ENCODE results near the gene CNST.
"Not testable (repeated sequence)": the region's sequence is repeated elsewhere in the genome, so short reads cannot be mapped to it uniquely, and the experiment has no call there.

Gene CNST

DNA sequence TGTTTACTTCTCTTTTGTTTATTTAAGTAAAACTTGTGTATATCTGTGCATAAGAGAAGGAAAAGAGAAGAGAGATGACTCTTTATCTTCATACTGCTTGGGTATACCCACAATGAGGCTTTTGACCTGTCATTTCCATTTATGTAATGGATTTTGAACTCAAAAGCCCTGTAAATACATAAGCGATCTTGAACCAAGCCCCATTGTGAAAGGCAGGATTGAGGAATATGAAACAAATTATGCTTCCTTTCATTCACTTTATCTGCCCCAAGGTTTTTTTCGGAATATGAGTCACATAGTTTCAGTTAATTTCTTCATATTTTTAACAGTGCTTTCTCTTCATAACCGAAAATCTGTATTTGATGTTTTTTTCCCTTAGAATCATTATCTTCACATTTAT, 21.4 kb downstream of the CNST start:
- DNase-seq = peak; percentile 61

DNA sequence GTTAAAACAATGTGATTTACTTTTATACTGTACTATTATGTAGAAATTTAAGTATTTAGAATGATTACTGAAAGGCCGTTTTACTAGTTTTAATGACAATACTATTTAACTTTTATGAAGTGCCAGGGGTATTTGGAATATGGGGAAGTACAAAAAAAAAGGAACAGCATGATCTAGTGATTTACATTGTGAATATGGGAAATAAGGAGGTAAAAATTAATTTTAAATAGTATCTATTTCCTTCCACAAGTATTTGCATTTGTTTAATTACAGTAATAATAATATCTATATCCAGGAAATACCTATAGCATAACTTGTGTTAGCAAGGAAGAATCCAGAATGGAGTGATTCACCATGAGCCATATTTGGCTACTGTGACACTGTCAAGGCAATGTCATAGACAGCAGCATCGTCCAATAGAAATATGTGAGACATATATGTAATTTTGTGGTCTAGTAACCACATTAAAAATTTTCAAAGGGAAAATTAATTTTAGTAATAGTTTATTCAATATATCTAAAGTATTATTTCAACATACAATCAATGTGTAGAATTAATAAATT, 22.0 kb downstream of the CNST start:
- peak; percentile 89 for DNase-seq

DNA sequence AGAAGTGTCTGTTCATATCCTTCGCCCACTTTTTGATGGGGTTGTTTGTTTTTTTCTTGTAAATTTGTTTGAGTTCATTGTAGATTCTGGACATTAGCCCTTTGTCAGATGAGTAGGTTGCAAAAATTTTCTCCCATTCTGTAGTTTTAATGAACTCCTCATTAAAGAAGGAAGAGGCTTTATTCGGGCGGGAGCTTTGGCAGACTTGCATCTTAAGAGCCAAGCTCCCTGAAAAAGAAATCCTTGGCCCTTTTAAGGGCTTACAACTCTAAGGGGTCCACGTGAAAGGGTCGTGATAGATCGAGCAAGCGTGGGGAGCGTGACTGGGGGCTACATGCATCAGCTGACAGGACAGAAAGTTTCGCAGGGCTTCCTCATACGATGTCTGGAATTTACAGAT, 23.7 kb downstream of the CNST start:
- DNase-seq = not testable (repeated sequence)

DNA sequence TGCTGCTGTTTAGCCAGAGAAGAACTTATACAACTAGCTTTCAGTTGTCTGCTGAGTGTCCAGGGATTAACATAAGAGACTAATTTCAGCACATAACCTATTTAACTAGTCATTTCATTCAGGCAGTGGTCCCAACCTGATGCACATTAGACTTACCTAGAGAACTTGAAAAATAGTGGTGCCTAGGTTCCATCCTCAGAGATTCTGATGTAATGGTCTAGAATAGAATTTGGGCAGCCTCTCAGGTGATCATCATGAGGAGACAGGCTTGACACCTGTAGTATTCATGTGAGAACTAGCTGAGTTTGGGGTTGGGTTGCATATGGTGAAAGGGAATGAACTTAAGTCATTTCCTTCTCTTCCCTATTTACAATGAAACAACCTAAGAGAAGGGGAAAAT, 24.8 kb downstream of the CNST start:
- DNase-seq = no peak

DNA sequence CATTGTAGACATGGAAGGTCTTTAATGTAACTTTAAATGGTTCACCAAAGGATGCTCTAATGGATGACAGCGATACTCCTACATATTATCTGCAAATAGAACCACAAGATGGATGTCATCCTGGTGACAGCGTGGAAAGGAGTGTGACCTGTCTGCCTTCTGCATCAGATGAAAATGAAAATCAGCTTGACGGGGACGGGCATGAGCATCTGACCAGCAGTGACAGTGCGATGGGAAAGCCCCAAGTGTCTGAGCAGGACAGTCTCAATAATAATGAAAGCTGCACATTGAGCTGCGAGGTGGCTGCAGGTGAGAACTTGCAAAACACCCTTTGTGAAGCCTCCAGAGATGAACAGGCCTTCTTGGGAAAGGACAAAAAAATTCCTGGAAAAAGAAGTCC, 25.2 kb downstream of the CNST start:
- no peak for DNase-seq

DNA sequence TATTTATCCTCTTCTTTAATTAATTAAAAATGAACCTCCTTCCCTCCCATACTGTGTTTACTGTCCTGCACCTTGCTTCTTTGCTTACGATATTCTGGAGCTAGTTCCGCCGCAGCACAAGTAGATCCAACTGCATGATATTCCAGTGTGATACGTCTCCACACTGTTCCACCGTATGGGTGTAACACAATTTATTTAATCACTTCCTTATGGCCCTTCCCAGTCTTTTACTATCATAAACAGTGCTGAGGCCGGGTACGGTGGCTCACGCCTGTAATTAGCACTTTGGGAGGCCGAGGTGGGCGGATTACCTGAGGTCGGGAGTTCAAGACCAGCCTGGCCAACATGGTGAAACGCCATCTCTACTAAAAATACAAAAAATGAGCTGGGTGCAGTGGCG, 25.7 kb downstream of the CNST start:
- DNase-seq = no peak

DNA sequence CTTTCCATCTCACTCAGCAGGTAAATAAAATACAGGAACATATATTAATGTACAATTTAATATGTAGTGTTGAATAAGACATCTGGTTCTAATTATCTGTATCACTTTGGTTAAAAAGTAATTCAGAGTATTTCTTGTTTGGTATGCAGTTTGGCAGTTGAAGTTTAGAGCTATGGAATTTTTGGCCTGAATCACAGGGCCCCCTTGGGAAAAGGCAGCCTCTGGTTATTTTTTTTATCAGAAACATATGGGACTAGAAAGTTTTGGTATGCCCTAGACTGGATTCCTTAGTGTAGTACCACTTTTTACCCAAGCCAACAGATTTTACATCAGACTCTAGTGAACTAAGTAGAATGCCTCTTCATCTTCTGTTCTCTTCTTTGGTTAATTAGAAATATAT, 26.4 kb downstream of the CNST start:
- peak; percentile 99 for DNase-seq

DNA sequence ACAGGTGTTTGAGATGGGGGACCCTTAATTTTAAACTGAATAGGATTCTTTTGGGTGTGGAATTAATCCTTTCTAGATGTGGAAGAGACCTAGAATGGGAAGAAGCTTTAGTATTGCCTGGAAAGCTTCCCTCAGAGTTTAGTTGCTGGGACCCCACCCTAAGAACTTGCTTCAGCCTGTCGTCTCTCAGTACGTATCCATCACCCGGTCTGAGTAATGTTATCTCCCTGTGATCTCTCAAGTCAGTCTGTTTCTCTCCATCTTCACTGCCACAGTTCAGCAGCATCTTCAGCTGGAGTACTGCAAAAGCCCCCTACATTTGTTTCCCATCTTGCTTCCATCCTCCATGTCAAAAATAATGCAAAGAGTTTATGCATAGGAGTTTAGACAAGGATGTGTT, 28.9 kb downstream of the CNST start:
- DNase-seq = no peak

DNA sequence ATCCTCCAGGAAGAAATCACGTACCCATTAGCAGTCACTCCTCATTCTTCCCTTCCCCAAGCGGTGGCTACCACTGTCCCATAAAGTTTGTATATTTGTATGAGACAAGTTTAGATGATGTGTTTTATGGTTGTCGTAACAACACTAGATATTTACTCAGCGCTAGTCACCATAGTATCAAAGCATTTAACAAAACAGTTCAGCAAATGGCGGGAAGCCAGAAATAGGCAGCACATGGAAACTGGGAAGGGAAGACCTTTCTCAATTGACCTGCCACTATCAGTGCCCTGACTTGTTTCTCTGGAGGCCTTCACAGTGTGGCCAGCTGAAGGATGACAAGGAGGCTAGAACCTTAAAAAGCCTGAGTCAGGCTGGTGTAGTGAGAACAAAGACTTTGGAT, 31.1 kb downstream of the CNST start:
- DNase-seq = peak; percentile 78

DNA sequence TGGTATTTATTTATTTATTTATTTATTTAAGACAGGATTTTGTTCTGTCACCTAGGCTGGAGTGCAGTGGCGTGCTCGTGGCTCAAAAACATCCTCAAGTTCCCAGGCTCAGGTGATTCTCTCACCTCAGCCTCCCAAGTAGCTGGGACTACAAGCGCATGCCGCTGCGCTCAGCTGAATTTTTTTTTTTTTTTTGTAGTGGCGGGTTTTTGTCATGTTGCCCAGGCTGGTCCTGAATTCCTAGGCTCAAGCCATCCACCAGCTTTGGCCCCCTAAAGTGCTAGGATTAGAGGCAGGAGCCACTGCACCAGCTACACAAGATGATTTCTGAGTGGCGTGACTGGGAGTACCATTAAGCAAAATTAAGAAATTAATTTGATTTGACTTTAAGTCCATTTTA, 31.7 kb downstream of the CNST start:
- no peak for DNase-seq

DNA sequence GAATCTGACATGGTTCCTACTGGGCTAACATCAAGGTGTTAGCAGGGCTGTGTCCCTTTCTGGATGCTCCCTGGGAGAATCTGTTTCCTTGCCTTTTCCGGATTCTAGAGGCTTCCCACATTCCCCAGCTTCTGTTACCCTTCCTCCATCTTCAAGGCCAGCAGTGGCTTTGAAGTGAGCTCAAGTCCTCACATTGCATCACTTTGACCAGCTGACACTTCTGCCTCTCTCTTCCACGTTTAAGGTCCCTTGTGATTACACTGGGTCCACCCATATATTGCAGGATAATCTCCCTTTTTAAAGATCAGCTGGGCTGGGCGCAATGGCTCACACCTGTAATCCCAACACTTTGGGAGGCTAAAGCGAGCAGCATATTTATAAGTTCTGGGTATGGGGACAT, 33.1 kb downstream of the CNST start:
- DNase-seq = no peak

DNA sequence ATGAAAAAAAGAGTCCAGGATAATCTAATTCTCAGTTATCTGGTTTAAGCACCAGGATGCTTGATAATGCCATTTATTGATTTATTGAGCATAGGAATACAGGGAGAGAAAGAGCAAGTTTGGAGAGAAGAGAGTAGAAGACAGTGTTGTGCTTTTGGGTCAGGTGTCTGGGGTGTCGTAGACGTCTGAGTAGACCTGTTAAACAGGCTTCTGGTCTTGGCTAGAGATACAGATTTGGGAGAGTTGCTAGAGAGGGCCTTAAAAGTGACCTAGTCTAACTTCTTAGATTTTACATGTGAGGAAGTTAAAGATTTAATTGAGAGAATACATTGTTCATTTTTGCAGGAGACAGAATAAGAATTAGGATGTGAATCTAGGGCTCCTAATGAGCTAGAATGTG, 34.3 kb downstream of the CNST start:
- no peak for DNase-seq

DNA sequence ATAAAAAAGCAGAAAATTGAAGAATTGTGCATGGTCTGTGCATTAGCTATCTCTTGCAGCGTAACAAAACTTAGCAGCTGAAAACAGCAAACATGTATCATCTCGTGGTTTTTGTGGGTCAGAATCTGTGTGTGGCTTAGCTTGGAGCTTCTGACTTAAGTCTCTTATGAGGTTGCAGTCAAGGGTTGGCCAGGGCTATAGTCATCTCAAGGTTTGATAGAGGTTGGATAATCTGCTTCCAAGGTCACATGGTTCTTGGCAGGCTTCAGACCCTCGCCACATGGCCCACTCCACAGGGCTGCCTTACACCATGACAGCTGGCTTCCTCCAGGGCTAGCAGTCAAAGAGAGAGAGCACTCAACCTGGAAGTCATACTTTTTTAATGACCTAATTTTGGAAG, 35.9 kb downstream of the CNST start:
- DNase-seq = peak; percentile 53

DNA sequence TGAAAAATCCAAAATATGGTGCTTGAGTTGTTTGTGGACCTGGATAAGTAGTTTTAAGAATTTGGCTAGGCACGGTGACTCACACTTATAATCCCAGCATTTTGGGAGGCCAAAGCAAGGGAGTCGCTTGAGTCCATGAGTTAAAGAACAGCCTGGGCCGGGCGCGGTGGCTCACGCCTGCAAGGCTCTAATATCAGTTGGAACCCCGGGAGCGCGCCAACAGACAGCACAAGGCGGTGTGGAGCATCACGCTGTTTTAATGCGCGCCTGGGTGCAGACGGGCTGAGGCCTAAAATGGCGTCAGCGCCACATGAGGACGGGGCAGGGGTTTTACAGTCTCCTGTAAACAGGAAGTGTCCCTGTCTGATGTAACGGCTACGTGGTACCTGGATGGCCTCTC, 39.0 kb downstream of the CNST start:
- DNase-seq = not testable (repeated sequence)

DNA sequence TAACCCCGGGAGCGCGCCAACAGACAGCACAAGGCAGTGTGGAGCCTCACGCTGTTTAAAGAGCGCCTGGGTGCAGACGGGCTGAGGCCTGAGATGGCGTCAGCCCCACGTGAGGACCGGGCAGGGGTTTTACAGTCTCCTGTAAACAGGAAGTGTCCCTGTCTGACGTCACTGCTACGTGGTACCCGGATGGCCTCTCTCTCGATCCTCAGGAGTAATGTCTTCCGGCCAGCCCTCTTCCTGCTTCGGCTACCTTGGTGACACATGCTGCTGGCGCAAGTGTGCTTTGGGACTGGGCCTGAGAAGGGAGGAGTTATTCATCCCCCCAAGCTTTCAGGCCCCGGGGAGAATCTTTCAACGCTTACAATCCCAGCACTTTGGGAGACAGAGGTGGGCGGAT, 41.2 kb downstream of the CNST start:
- no peak for DNase-seq

DNA sequence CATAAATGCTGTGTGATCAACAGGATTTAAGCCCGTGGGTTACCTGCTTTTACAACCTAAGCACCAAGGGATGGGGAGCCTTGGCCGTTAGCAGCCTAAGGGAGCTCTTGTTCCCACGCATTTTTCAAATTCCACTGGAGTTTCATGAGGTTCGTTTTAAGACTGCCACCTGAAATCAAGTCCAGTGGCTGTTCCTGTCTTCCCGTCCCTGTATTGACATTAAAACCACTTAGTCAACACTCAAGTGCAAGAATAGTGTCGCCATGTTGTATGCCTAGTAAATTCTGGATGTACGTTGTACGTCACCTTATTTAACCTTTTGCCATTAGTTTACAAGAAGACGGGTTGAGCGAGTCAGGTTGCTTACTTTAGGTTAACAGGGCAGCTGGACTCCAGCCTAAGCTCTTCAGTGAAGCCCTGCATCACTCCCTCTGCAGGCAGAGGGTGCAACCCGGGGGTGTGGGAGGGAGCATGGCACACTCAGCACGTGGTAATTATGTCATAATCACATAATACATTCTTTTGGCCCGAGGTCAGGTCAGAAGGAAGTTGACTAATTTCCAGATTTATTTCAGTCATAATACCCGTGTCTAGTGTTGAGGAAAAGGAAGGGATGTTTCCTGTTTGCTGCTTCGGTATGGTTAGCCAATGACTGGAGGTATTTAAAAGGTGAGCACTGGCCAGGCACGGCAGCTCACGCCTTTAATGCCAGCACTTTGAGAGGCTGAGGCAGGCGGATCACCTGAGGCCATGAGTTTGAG, 42.5 kb downstream of the CNST start:
- peak; percentile 88 for DNase-seq

DNA sequence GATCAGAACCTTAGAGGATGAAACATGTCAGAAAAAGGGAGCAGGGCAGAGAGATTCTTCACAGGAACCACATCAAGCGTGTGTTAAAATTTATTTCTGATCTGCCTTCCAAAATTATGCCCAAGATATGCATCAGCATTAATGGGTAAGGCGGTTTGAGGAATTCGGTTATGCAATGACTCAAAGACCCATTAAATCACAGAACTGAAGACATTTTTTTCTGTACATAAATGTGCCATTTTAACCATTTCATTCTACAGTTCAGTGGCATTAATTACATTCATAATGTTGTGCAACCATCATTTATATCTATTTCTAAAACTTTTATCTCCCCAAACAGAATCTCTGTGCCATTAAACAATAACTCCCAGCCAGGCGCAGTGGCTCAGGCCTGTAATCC, 43.4 kb downstream of the CNST start:
- DNase-seq = peak; percentile 73

DNA sequence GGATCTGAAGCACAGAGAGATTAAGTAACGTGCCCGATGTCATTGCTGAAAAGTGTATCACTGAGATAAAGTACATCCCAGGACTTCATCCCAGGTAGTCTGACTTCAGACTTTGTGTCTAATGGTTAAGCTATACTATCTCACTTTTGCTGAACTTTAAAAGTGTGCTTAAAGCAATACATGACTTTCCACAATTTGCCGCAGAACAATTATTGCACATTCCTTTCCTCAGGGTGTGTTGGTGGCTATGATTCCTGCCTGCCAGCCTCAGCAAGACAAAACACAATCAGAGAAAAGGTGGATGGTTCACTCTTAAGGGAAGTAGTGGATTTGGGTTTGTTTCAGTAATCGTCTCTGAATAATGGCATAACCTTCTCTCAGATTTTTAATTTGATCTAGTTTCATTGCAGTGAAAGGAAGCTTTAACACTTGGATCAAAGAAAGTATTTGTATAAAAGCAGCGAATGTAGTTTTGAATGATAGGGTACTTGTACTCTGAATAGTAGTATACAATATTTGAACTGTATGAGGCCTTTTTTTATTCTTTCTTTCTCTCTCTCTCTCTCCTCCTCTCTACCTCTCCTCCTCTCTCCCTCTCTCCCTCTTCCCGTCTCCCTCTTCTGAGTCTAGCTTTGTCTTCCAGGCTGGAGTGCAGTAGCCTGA, 47.0 kb downstream of the CNST start:
- no peak for DNase-seq

DNA sequence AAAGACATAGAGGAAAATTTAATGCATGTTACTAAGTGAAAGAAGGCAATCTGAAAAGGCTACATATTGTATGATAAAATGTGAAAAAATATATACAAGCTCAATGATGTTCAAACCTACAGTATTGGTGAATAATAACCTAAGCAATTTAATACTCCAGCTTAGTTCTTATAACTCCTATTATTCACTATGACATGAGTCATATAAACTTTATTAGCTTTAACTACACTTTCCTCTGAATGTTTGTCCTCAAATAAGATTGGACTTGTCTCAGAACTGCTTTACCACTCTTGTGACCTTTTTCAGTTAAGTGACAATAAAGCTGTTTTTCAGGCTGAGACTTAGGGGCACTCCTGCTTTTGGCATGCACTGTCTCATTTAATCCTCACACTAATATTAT, 50.9 kb downstream of the CNST start:
- no peak for DNase-seq

DNA sequence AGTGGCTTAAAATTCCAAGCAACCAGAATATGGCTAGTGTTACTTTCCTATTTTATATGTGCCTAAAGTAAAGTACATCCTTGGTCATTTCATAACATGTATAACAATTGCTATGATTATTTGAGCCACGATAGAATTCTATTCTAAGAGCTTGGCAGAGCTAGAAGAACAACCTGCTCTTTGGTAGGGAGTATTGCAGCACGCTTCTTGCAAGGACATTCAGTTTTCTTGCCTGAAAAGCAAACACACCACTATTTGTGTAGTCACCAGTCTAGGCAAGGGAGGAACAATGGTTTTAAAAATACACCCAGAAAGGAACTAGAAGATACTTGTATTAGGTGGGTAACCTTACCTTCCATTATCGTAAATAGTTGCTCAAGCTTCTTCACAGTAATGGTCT, 51.5 kb downstream of the CNST start:
- no peak for DNase-seq

DNA sequence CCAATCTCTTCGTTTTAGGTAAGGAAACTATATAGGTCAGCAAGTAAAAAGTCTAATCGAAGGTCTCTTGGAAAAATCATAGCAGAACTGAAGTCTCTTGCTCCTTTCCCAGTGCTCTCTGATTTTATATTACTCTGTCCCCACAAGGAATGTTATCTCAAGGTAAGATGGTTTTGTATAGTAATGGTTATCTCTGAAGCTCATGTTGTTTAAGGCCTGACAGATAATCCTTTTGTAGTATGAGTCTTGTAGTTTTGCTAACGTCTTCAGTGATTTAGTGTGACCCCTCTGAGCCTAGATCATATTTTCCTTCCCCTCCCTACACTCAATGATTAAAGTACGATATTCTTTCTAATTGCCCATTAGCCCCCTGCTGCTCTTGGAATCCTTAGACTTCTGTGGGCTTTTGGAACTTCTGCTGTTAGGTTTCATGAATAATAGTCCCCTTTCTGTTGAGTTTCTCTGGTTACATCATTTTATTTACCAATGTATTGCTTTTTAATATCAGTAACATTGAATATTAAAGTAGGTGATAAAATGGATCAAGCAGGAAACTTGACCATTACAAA, 52.1 kb downstream of the CNST start:
- no peak for DNase-seq

DNA sequence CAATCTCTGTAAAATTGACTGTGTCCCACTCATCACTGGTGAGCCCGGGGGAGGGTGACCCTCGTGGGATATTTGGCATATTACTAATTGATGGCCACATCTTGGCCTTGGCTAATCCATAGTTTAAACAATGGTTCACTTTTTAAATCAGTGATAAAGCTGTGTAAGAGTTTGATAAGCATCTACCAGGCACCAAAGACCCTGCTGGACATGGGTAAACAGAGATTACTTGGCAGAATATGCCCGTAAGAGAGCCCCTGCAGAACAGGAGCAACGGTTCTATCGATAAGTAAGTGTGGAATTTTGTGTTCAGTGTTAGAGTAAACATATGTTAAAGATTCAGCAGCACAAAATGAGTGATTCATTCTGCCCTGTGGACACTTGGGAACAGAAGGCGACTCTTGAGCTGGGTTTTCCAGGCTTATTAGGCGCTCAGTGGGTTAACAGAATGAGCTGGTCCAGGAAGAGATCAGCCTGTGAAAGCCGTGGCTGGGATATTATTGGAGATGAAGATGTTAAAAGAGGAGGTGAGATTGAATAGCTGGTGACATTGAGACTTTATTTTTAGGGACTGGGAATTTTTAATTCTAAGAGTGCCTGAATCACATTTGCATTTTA, 55.9 kb downstream of the CNST start:
- peak; percentile 47 for DNase-seq

DNA sequence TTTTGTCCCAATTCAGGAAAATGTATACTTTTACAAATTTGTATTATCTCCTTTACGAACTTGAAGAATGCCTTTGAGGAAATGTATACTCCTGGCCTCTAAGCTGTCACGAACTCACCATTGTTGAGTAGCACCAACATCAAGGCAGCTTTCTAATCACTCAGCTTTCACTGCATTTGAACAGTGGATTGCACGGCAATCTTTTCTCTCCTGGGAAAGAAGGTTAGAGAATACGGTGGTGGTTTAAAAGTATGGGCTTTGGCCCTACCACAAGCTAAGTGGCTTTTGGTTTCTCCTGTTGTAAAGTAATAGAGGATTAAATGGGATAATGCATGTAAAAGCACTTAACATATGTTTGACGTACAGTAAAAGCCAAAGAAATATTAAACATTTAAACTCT, 57.8 kb downstream of the CNST start:
- DNase-seq = no peak

DNA sequence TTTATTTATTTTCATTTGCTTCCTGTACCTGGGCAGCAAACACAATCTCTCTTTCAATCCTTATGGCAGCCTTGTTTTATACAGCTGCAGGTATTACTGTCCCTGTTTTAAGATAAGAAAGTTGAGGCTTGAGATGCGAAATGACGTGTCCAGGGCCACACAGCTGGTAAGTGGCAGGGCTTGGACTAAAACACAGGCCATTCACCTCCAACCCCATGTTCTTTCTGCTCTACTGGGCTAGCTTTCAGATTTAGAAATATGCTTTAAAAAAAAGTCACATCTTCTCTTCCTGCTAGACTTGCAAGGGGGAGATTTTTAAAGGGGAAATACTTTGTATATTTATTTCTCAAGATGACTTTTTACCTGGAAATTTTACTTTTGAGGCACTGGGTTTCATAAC, 62.8 kb downstream of the CNST start:
- no peak for DNase-seq
